ENCODE measurements around the gene CCDC91. TPM values are rescaled to one million over a fixed set of nuclear protein-coding genes. Genes with fewer than 3 reads are reported as not detected.

The CCDC91 gene
- polyA plus RNA-seq, 3 donors = 6.3 to 18.1 (median 15.6) TPM

- no peaks in the 10 kb centered on the region for H3K79me2 ChIP-seq (ENCODE audit: insufficient read depth, low read length)
- intact Hi-C loops (cut with micrococcal nuclease) = no loop called here
- Mint-ChIP-seq H3K27ac (no peak overlapping the region), H3K9me3 (peaks cover 3 to 8% (median 5%) of the 10 kb centered on the region in 7 donors), H3K4me3 (no peak overlapping the region), H3K27me3 (ENCODE audit: low read depth in 3 of 3) (no peaks in the 10 kb centered on the region), H3K36me3 (peaks cover 7 to 11% of the 10 kb centered on the region in 2 donors), H3K4me1 (peaks cover 3% of the 10 kb centered on the region)
- H3K4me1 ChIP-seq (ENCODE audit: control insufficient read depth in 1 of 2, insufficient read depth in 2 of 2, low read length in 2 of 2) = no peaks in the 10 kb centered on the region
- H3K36me3 ChIP-seq (replicated peaks in 1 of 2; ENCODE audit: control insufficient read depth in 1 of 2, insufficient read depth in 2 of 2, low read length in 2 of 2) = no peaks in the 10 kb centered on the region
- no peak overlapping the region for H2AFZ ChIP-seq (ENCODE audit: insufficient read depth, low read depth, low read length, poor library complexity, severe bottlenecking)
- no peaks in the 10 kb centered on the region for H3K27me3 ChIP-seq (ENCODE audit: control insufficient read depth in 2 of 2, insufficient read depth in 2 of 2, low read length in 2 of 2)
- no peaks in the 10 kb centered on the region for H4K20me1 ChIP-seq (ENCODE audit: insufficient read depth, low read length)
- H3K9me3 ChIP-seq (replicated peaks in 1 of 2; ENCODE audit: control insufficient read depth in 1 of 2, insufficient read depth in 1 of 2, low read length in 2 of 2) = no peaks in the 10 kb centered on the region
- H3K9ac ChIP-seq (ENCODE audit: insufficient read depth, low read length, poor library complexity, severe bottlenecking) = no peak overlapping the region
- DNase-seq = no peak
- no peak for TF ChIP-seq CTCF (IDR thresholded peaks at IDR 0.05)
- no peak overlapping the region for H3K4me3 ChIP-seq (replicated peaks in 1 of 3; ENCODE audit: low read depth in 2 of 3, low read length in 3 of 3)
- no peak overlapping the region for H3K27ac ChIP-seq (ENCODE audit: low read depth in 1 of 2, low read length in 2 of 2)
- no peak overlapping the region for H3K4me2 ChIP-seq (replicated peaks; ENCODE audit: extremely low read depth, low read length, poor library complexity, severe bottlenecking)
Observed at GRCh38 chr12:28497889-28498411, 307.7 kb downstream of the CCDC91 start.

- no peak overlapping the region for H2AFZ ChIP-seq (ENCODE audit: insufficient read depth, low read depth, low read length, poor library complexity, severe bottlenecking)
- H3K27me3 ChIP-seq (ENCODE audit: control insufficient read depth in 2 of 2, insufficient read depth in 2 of 2, low read length in 2 of 2) = no peaks in the 10 kb centered on the region
- no peaks in the 10 kb centered on the region for H3K9me3 ChIP-seq (replicated peaks in 1 of 2; ENCODE audit: control insufficient read depth in 1 of 2, insufficient read depth in 1 of 2, low read length in 2 of 2)
- intact Hi-C loops (cut with micrococcal nuclease) = no loop called here
- H3K9ac ChIP-seq (ENCODE audit: insufficient read depth, low read length, poor library complexity, severe bottlenecking) = no peak overlapping the region
- no peak for DNase-seq
- no CpG with 5 or more reads among the region's 1 CpG for WGBS (ENCODE audit: insufficient coverage)
- Mint-ChIP-seq H3K27ac (no peak overlapping the region), H3K4me3 (no peak overlapping the region), H3K36me3 (peaks cover 7 to 11% of the 10 kb centered on the region in 2 donors), H3K4me1 (peaks cover 3% of the 10 kb centered on the region), H3K9me3 (peaks cover 3 to 8% (median 5%) of the 10 kb centered on the region in 7 donors), H3K27me3 (ENCODE audit: low read depth in 3 of 3) (no peaks in the 10 kb centered on the region)
- H3K4me2 ChIP-seq (replicated peaks; ENCODE audit: extremely low read depth, low read length, poor library complexity, severe bottlenecking) = no peak overlapping the region
- no peaks in the 10 kb centered on the region for H3K79me2 ChIP-seq (ENCODE audit: insufficient read depth, low read length)
- H4K20me1 ChIP-seq (ENCODE audit: insufficient read depth, low read length) = no peaks in the 10 kb centered on the region
- no peaks in the 10 kb centered on the region for H3K36me3 ChIP-seq (replicated peaks in 1 of 2; ENCODE audit: control insufficient read depth in 1 of 2, insufficient read depth in 2 of 2, low read length in 2 of 2)
- no peak overlapping the region for H3K4me3 ChIP-seq (replicated peaks in 1 of 3; ENCODE audit: low read depth in 2 of 3, low read length in 3 of 3)
- TF ChIP-seq CTCF (IDR thresholded peaks at IDR 0.05) = no peak
- no peaks in the 10 kb centered on the region for H3K4me1 ChIP-seq (ENCODE audit: control insufficient read depth in 1 of 2, insufficient read depth in 2 of 2, low read length in 2 of 2)
- no peak overlapping the region for H3K27ac ChIP-seq (ENCODE audit: low read depth in 1 of 2, low read length in 2 of 2)
Observed at GRCh38 chr12:28498850-28499249, 308.6 kb downstream of the CCDC91 start.

Data from CD14-positive monocyte (primary cell).